Transverse colon (tissue), 1 donor: ENCODE results near the gene PRKCQ.

Experiments
- EP300 ChIP-seq: sonication (generic); formaldehyde crosslinking; IDR thresholded peaks from one replicate; pipeline ENCODE4 v1.6.1; 2017; ENCODE audit warnings: antibody characterized with exemption, low read depth
- POLR2A ChIP-seq: fragments of 450-650 bp; IDR thresholded peaks from one replicate; pipeline ENCODE4 v1.6.1; 2016; ENCODE audit warnings: antibody characterized with exemption, mild to moderate bottlenecking, moderate library complexity

DNA sequence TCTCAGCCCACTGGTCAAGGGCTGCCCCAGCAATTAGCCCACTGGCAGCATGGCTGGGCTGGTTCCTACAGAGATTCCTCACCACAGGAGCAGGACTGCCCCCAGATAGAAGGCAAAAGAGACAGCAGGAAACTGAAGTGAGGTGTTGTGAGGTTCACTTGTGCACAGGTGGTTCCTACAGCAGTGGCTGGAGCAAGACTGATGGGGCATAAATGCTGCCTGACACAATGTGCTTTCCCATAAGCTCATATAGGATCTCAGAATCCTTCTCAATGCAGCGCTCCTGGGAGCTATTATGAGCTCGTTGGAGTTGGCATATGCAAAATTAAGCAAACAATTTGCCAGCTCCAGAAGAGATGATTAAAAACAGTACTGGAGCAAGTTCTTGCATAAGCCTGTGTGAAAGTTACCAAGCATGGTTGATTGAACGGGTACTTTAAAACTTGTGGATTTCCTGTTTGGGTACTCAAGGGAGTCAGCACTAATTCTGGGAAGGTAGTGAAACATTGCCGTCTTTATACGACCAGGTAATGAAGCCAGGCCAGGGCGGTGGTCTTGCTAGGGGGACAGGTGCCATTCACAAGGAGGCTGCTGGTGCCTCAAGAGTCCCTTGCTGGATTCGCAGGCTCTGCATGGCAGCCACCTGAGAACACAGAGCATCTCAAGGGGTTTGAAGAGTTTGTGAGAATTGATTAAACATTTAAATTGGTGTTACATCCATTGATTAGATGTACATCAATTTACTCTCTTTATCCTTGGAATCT is 20.3 kb upstream of the PRKCQ start:
- no peak for TF ChIP-seq POLR2A
- TF ChIP-seq EP300 = no peak
